ENCODE data around the gene DCUN1D5. TPM values are rescaled to one million over a fixed set of nuclear protein-coding genes. Genes with fewer than 3 reads are reported as not detected.

The DCUN1D5 gene
- total RNA-seq, 5 donors from 2014 or later (not counting 1 experiment from before 2014, with no cell fraction given), result 13.1 to 19.2 (median 15.6) TPM

DNA sequence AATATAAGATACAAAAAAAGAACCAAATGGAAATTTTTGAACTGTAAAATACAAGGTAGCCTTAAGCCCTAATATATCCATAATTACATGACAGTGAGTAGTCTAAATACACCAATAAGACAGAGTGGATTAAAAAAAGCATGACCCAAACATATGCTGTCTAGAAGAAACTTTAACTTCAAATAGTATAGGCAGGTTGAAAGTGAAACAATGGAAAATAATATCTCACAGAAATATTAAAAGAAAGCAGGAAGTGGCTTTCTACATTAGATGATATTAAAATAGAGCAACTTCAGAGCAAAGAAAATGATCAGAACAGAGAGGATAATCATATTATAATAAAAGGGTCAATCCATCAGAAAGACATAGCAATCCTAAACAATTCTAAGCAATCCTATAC, 21.8 kb downstream of the DCUN1D5 start:
- Histone ChIP-seq H3K4me1 (ENCODE audit: control insufficient read depth in 1 of 2, extremely low read depth in 1 of 2, insufficient read depth in 2 of 2, low read length in 2 of 2) (peaks cover 4 to 9% of the 10 kb centered on the region in 2 experiments), H3K9me3 (no peaks in the 10 kb centered on the region), H3K27me3 (replicated peaks in 1 of 2; ENCODE audit: control insufficient read depth in 2 of 2, extremely low read depth in 1 of 2, insufficient read depth in 2 of 2, low read length in 1 of 2) (no peaks in the 10 kb centered on the region), H3K4me3 (ENCODE audit: control insufficient read depth in 1 of 2, extremely low read depth in 1 of 2, low read length in 1 of 2) (no peak overlapping the region), H3K27ac (ENCODE audit: low read length) (peak overlapping the region; percentile 38), H3K36me3 (ENCODE audit: control insufficient read depth in 2 of 2, extremely low read depth in 1 of 2, insufficient read depth in 1 of 2, low read length in 1 of 2) (peaks cover 0 to 9% of the 10 kb centered on the region in 2 donors)
- H3K27ac Mint-ChIP-seq, result peak overlapping the region; percentile 62 to 78
- ATAC-seq (replicated peaks in 1 of 4) (peak in 1 of 4 experiments; percentile 52), DNase-seq (peak in 1 of 35 experiments; percentile 11)
- peak overlapping the region in 2 of 3 donors; percentile 26 to 37 for H3K4me3 Mint-ChIP-seq
- no peaks in the 10 kb centered on the region for H3K9me3 Mint-ChIP-seq
- ChIA-PET POLR2A (no interaction called here), CTCF (no interaction called here)
- H3K36me3 Mint-ChIP-seq, result peaks cover 39% of the 10 kb centered on the region
- no peaks in the 10 kb centered on the region for H3K27me3 Mint-ChIP-seq
- peaks cover 31 to 47% (median 42%) of the 10 kb centered on the region in 3 donors for H3K4me1 Mint-ChIP-seq

DNA sequence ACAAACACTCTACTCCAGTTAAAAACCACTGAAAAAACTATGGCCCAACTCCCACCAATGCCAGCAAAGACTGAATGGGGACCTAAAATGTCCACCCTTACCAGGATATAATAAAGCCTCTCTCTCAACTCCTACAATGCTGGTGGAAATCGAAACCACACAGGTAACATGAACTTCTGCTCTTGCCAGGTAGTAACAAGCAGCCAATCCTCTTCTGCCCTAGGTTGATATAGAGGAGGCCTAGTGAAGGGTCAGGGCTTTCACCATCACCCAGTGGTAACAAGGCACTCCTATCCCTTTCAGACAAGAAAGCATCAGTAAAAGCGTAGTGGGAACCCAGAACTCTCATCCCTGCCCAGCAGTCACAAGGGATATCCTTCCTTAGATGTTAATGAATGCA, 22.6 kb downstream of the DCUN1D5 start:
- peak overlapping the region; percentile 39 for H3K27ac ChIP-seq (ENCODE audit: low read length)
- WGBS (ENCODE audit: insufficient coverage), result no CpG with 5 or more reads among the region's 2 CpGs
- no peaks in the 10 kb centered on the region for H3K9me3 ChIP-seq
- peaks cover 31 to 47% (median 42%) of the 10 kb centered on the region in 3 donors for H3K4me1 Mint-ChIP-seq
- no peaks in the 10 kb centered on the region for H3K27me3 ChIP-seq (replicated peaks in 1 of 2; ENCODE audit: control insufficient read depth in 2 of 2, extremely low read depth in 1 of 2, insufficient read depth in 2 of 2, low read length in 1 of 2)
- no peaks in the 10 kb centered on the region for H3K27me3 Mint-ChIP-seq
- H3K4me1 ChIP-seq (ENCODE audit: control insufficient read depth in 1 of 2, extremely low read depth in 1 of 2, insufficient read depth in 2 of 2, low read length in 2 of 2), result peaks cover 4 to 9% of the 10 kb centered on the region in 2 experiments
- peaks cover 0 to 11% of the 10 kb centered on the region in 2 donors for H3K36me3 ChIP-seq (ENCODE audit: control insufficient read depth in 2 of 2, extremely low read depth in 1 of 2, insufficient read depth in 1 of 2, low read length in 1 of 2)
- ChIA-PET CTCF (no interaction called here), POLR2A (no interaction called here)
- no peak overlapping the region for H3K4me3 ChIP-seq (ENCODE audit: control insufficient read depth in 1 of 2, extremely low read depth in 1 of 2, low read length in 1 of 2)
- peak overlapping the region; percentile 62 to 78 for H3K27ac Mint-ChIP-seq
- ATAC-seq (replicated peaks in 1 of 4) (no peak), DNase-seq (no peak)
- no peak overlapping the region for H3K4me3 Mint-ChIP-seq
- H3K9me3 Mint-ChIP-seq, result no peaks in the 10 kb centered on the region
- peaks cover 35% of the 10 kb centered on the region for H3K36me3 Mint-ChIP-seq

DNA sequence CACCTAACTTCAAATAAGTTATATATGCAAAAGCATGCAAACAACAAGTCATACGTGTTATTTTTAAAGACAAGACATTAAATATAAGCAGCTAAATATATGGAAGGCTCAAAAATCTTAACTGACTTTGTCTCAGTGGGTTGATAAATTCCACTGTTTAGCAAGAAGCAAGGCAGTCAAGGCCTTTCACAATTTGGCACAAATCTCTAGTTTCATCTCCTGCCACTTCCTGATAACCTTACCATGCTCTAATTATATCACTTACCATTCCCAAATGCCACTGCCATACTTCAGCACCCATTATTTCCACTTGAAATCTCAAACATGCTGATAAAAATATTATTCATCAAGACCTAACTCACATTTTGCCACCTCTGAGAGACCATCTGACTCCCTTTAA, 24.8 kb downstream of the DCUN1D5 start:
- no peak for ATAC-seq (replicated peaks in 1 of 4)
- Histone ChIP-seq H3K4me1 (ENCODE audit: control insufficient read depth in 1 of 2, extremely low read depth in 1 of 2, insufficient read depth in 2 of 2, low read length in 2 of 2) (peaks cover 4 to 9% of the 10 kb centered on the region in 2 experiments), H3K9me3 (no peaks in the 10 kb centered on the region), H3K36me3 (ENCODE audit: control insufficient read depth in 2 of 2, extremely low read depth in 1 of 2, insufficient read depth in 1 of 2, low read length in 1 of 2) (peaks cover 0 to 27% of the 10 kb centered on the region in 2 donors), H3K27ac (ENCODE audit: low read length) (no peak overlapping the region), H3K27me3 (replicated peaks in 1 of 2; ENCODE audit: control insufficient read depth in 2 of 2, extremely low read depth in 1 of 2, insufficient read depth in 2 of 2, low read length in 1 of 2) (no peaks in the 10 kb centered on the region), H3K4me3 (ENCODE audit: control insufficient read depth in 1 of 2, extremely low read depth in 1 of 2, low read length in 1 of 2) (no peak overlapping the region)
- H3K27ac Mint-ChIP-seq, result no peak overlapping the region
- CTCF ChIA-PET, result no interaction called here
- H3K4me1 Mint-ChIP-seq, result peaks cover 31 to 43% (median 36%) of the 10 kb centered on the region in 3 donors
- no peak for DNase-seq
- peaks cover 28% of the 10 kb centered on the region for H3K36me3 Mint-ChIP-seq
- POLR2A ChIA-PET, result no interaction called here
- H3K27me3 Mint-ChIP-seq, result no peaks in the 10 kb centered on the region
- H3K4me3 Mint-ChIP-seq, result no peak overlapping the region
- no peaks in the 10 kb centered on the region for H3K9me3 Mint-ChIP-seq
- WGBS (ENCODE audit: insufficient coverage), result no CpG with 5 or more reads among the region's 1 CpG

DNA sequence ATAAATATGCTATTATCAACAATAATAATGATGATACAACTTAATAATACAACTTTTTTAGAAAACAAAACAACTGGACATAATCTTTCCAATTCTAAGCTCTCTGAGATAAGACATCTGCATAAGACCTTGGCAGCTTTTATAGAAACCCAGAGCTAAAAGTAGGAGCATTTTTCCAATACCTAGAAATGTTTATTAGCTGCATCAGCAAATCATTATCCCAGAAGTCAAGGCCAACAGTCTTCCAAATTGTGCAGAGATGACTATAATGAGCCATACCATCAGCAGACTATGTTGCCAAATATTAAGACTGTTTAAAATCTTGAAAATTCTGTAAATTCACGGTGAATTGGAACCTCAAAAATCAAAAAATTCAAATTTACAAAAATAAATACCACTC, 30.3 kb downstream of the DCUN1D5 start:
- peaks cover 37% of the 10 kb centered on the region for H3K36me3 Mint-ChIP-seq
- H3K4me3 ChIP-seq (ENCODE audit: control insufficient read depth in 1 of 2, extremely low read depth in 1 of 2, low read length in 1 of 2), result no peak overlapping the region
- POLR2A ChIA-PET, result no interaction called here

DNA sequence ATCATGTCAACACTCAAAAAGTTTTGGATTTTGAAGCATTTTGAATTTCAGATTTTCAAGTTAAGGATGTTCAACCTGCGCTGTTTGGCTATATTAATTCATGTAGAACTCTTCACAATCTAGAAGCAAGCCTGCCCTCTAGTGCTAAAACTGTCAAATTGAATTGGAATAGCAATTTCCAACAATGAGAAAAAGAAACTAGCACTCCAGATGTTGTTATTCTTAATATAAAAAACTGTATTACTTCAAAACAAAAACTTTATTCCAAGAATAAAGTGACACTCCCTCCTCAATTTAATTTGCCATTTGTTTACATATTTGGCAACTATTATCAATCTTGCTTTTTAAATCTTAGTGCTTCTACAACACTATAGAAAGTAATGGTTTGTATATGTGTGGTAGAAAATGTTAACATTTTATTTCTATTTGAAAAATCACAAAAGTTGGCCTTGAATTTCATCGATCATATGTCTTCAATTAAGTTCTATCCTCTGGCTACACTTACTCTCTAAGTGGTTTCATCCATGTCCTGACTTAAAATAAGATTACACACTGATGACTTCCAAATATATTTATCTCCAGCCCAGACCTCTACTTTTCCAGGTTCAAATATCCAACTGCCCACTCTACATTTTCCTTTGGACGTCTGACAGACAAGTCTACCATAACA, 36.6 kb downstream of the DCUN1D5 start:
- Histone ChIP-seq H3K27ac (ENCODE audit: low read length) (no peak overlapping the region), H3K9me3 (no peaks in the 10 kb centered on the region), H3K27me3 (replicated peaks in 1 of 2; ENCODE audit: control insufficient read depth in 2 of 2, extremely low read depth in 1 of 2, insufficient read depth in 2 of 2, low read length in 1 of 2) (no peaks in the 10 kb centered on the region), H3K4me3 (ENCODE audit: control insufficient read depth in 1 of 2, extremely low read depth in 1 of 2, low read length in 1 of 2) (no peak overlapping the region), H3K36me3 (ENCODE audit: control insufficient read depth in 2 of 2, extremely low read depth in 1 of 2, insufficient read depth in 1 of 2, low read length in 1 of 2) (peaks cover 0 to 7% of the 10 kb centered on the region in 2 donors), H3K4me1 (ENCODE audit: control insufficient read depth in 1 of 2, extremely low read depth in 1 of 2, insufficient read depth in 2 of 2, low read length in 2 of 2) (no peaks in the 10 kb centered on the region)
- no peak overlapping the region for H3K27ac Mint-ChIP-seq
- peaks cover 9% of the 10 kb centered on the region for H3K36me3 Mint-ChIP-seq
- ChIA-PET CTCF (interaction anchor here (1.0 to 1.2 kb wide), 3 partner anchors 10 to 19 kb away, joined by 3 to 9 read pairs (median 3); no protein-coding TSS in a partner anchor), POLR2A (no interaction called here)
- ATAC-seq (replicated peaks in 1 of 4) (peak in 3 of 4 experiments; percentile 49 to 52 (median 50)), DNase-seq (peak in 1 of 35 experiments; percentile 44)
- WGBS (ENCODE audit: insufficient coverage), result 72% methylated on average over 2 of the region's 3 CpGs
- no peak overlapping the region for H3K4me3 Mint-ChIP-seq
- H3K27me3 Mint-ChIP-seq, result no peaks in the 10 kb centered on the region
- H3K9me3 Mint-ChIP-seq, result peaks cover 0 to 6% (median 0%) of the 10 kb centered on the region in 3 donors
- no peaks in the 10 kb centered on the region for H3K4me1 Mint-ChIP-seq

More for the DNA sequence above, 30.3 kb downstream of the DCUN1D5 start:
- ATAC-seq (replicated peaks in 1 of 4) (no peak), DNase-seq (no peak)
- H3K27ac Mint-ChIP-seq, result no peak overlapping the region
- no peaks in the 10 kb centered on the region for H3K27me3 Mint-ChIP-seq
- H3K27ac ChIP-seq (ENCODE audit: low read length), result no peak overlapping the region
- H3K9me3 Mint-ChIP-seq, result no peaks in the 10 kb centered on the region
- no peaks in the 10 kb centered on the region for H3K4me1 Mint-ChIP-seq
- no peaks in the 10 kb centered on the region for H3K4me1 ChIP-seq (ENCODE audit: control insufficient read depth in 1 of 2, extremely low read depth in 1 of 2, insufficient read depth in 2 of 2, low read length in 2 of 2)
- CTCF ChIA-PET, result interaction anchor here in 1 of 2 donors (0.7 kb wide), 2 partner anchors 274 to 600 kb away, joined by 4 to 5 read pairs; no protein-coding TSS in a partner anchor
- H3K36me3 ChIP-seq (ENCODE audit: control insufficient read depth in 2 of 2, extremely low read depth in 1 of 2, insufficient read depth in 1 of 2, low read length in 1 of 2), result peaks cover 0 to 40% of the 10 kb centered on the region in 2 donors
- H3K27me3 ChIP-seq (replicated peaks in 1 of 2; ENCODE audit: control insufficient read depth in 2 of 2, extremely low read depth in 1 of 2, insufficient read depth in 2 of 2, low read length in 1 of 2), result no peaks in the 10 kb centered on the region
- no peak overlapping the region for H3K4me3 Mint-ChIP-seq
- WGBS (ENCODE audit: insufficient coverage), result no CpG with 5 or more reads among the region's 1 CpG
- H3K9me3 ChIP-seq, result no peaks in the 10 kb centered on the region

DNA sequence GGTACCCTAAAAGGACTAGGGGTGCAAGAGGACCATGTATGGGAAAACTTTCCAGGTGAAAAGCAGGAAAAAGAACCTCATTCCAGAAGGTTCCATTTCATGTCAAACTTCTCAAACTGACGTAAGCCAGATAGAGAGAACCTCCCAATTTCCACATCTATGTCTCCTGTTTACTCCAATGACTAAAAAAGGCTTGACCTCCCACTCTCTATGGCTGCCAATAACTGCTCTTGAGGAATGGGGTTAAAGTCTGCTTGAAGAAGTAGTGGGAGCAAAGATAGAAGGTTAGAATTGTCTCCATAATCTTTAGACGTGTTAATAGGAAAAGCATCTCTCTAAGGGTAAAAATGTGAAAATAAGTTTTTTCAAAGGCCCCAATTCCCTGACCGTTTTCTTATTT, 38.0 kb downstream of the DCUN1D5 start:
- Mint-ChIP-seq H3K27me3 (no peaks in the 10 kb centered on the region), H3K4me1 (no peaks in the 10 kb centered on the region), H3K4me3 (no peak overlapping the region), H3K27ac (no peak overlapping the region), H3K36me3 (no peaks in the 10 kb centered on the region), H3K9me3 (peaks cover 0 to 6% (median 0%) of the 10 kb centered on the region in 3 donors)
- Histone ChIP-seq H3K27me3 (replicated peaks in 1 of 2; ENCODE audit: control insufficient read depth in 2 of 2, extremely low read depth in 1 of 2, insufficient read depth in 2 of 2, low read length in 1 of 2) (no peaks in the 10 kb centered on the region), H3K27ac (ENCODE audit: low read length) (no peak overlapping the region), H3K4me1 (ENCODE audit: control insufficient read depth in 1 of 2, extremely low read depth in 1 of 2, insufficient read depth in 2 of 2, low read length in 2 of 2) (no peaks in the 10 kb centered on the region), H3K36me3 (ENCODE audit: control insufficient read depth in 2 of 2, extremely low read depth in 1 of 2, insufficient read depth in 1 of 2, low read length in 1 of 2) (peaks cover 0 to 3% of the 10 kb centered on the region in 2 donors), H3K4me3 (ENCODE audit: control insufficient read depth in 1 of 2, extremely low read depth in 1 of 2, low read length in 1 of 2) (no peak overlapping the region), H3K9me3 (no peaks in the 10 kb centered on the region)
- CTCF ChIA-PET, result interaction anchor here (1.1 to 1.2 kb wide), 3 partner anchors 14 to 18 kb away, joined by 3 to 9 read pairs (median 5); no protein-coding TSS in a partner anchor
- no peak for DNase-seq
- ATAC-seq (replicated peaks in 1 of 4), result no peak
- POLR2A ChIA-PET, result no interaction called here
- no CpG with 5 or more reads among the region's 3 CpGs for WGBS (ENCODE audit: insufficient coverage)
